Amniotic epithelial cell (primary cell): Measurements from ENCODE around the gene LIMS1.

ENCODE experiments used
- DNase-seq: peaks from one replicate; pipeline ENCODE4 v3.0.0-alpha.2; 2010; ENCODE audit warnings: low read depth

The LIMS1 gene

GRCh38 chr2:108552566-108552965, 18.3 kb downstream of the LIMS1 start:
- no peak for DNase-seq

GRCh38 chr2:108553209-108553919, 19.1 kb downstream of the LIMS1 start:
- DNase-seq = no peak

GRCh38 chr2:108554528-108554927, 20.3 kb downstream of the LIMS1 start:
- DNase-seq = no peak

- no peak for DNase-seq
Observed at GRCh38 chr2:108555572-108555971, 21.3 kb downstream of the LIMS1 start.

GRCh38 chr2:108556581-108556980, 22.3 kb downstream of the LIMS1 start:
- peak; percentile 61 for DNase-seq

GRCh38 chr2:108560241-108560811, 26.1 kb downstream of the LIMS1 start:
- no peak for DNase-seq

GRCh38 chr2:108560895-108561530, 26.7 kb downstream of the LIMS1 start:
- no peak for DNase-seq

GRCh38 chr2:108562274-108562673, 28.0 kb downstream of the LIMS1 start:
- DNase-seq = no peak

GRCh38 chr2:108564510-108564909, 30.2 kb downstream of the LIMS1 start:
- no peak for DNase-seq

- DNase-seq = no peak
Observed at GRCh38 chr2:108565778-108566375, 31.6 kb downstream of the LIMS1 start.

GRCh38 chr2:108570416-108570815, 36.1 kb downstream of the LIMS1 start:
- peak; percentile 95 for DNase-seq

- peak; percentile 60 for DNase-seq
Observed at GRCh38 chr2:108571286-108571685, 37.0 kb downstream of the LIMS1 start.

- peak; percentile 79 for DNase-seq
Observed at GRCh38 chr2:108573061-108573460, 38.8 kb downstream of the LIMS1 start.

GRCh38 chr2:108574332-108574731, 40.1 kb downstream of the LIMS1 start:
- DNase-seq = no peak

GRCh38 chr2:108575132-108575966, 41.1 kb downstream of the LIMS1 start:
- DNase-seq = peak; percentile 73

GRCh38 chr2:108577099-108577498, 42.8 kb downstream of the LIMS1 start:
- peak; percentile 57 for DNase-seq

GRCh38 chr2:108579623-108580022, 45.4 kb downstream of the LIMS1 start:
- DNase-seq = peak; percentile 46

GRCh38 chr2:108580050-108580449, 45.8 kb downstream of the LIMS1 start:
- DNase-seq = no peak

- peak; percentile 85 for DNase-seq
Observed at GRCh38 chr2:108583903-108584520, 49.7 kb downstream of the LIMS1 start.

- DNase-seq = peak; percentile 99
Observed at GRCh38 chr2:108585436-108585835, 51.2 kb downstream of the LIMS1 start.

- DNase-seq = no peak
Observed at GRCh38 chr2:108586116-108586515, 51.8 kb downstream of the LIMS1 start.

GRCh38 chr2:108586631-108587030, 52.4 kb downstream of the LIMS1 start:
- DNase-seq = no peak
